22Rv1 (cell line): ENCODE measurements around the gene SRD5A2.

Source experiments
- H3K27ac ChIP-seq: fragments of 450-650 bp; 2 replicates; pipeline ENCODE4 v1.5.1; 2017
- ZFX ChIP-seq: fragments of 450-650 bp; IDR thresholded peaks from 2 replicates; pipeline ENCODE4 v1.6.1; 2017; ENCODE audit warnings: antibody characterized with exemption, borderline replicate concordance
- TF ChIP-seq, protein P1 (sequence below): fragments of 450-650 bp; IDR thresholded peaks from 2 replicates; pipeline ENCODE4 v1.5.1; 2017; ENCODE audit warnings: mild to moderate bottlenecking

The SRD5A2 gene

DNA sequence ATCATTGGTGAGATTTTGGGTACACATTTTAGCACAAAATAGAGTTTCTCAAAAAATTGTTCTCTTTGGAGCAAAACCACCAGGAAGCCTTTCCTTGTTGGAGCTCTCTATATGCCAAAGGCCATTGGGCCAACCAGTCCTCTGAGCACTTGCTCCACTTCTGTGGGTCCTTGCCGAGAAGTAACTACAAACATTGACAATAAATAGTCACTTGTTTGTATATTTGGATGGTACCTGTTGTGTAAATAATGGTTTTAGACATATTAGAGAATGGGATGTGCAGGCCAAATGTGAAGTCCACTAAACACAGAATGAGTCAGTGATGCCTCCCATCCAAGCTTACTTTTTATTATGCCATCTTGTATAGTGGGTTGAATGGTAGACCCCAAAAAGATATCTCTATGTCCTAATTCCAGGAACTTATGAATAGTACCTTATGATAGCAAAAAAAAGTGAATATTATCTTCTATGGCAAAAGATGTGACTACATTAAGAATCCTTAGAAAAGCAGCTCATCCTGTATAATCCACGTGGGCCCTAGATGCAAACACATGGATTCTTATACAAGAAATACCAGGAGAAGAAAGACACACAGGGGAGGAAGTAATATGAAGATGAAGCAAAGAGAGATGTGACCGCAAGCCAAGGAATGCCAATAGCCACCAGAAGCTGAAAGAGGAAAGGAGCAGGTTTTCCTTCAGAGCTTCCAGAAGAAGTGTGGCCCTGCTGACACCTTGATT, 24.6 kb downstream of the SRD5A2 start:
- TF ChIP-seq ZFX, result no peak
- TF ChIP-seq, protein P1, sequence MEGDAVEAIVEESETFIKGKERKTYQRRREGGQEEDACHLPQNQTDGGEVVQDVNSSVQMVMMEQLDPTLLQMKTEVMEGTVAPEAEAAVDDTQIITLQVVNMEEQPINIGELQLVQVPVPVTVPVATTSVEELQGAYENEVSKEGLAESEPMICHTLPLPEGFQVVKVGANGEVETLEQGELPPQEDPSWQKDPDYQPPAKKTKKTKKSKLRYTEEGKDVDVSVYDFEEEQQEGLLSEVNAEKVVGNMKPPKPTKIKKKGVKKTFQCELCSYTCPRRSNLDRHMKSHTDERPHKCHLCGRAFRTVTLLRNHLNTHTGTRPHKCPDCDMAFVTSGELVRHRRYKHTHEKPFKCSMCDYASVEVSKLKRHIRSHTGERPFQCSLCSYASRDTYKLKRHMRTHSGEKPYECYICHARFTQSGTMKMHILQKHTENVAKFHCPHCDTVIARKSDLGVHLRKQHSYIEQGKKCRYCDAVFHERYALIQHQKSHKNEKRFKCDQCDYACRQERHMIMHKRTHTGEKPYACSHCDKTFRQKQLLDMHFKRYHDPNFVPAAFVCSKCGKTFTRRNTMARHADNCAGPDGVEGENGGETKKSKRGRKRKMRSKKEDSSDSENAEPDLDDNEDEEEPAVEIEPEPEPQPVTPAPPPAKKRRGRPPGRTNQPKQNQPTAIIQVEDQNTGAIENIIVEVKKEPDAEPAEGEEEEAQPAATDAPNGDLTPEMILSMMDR, result no peak
- no peak overlapping the region for H3K27ac ChIP-seq

DNA sequence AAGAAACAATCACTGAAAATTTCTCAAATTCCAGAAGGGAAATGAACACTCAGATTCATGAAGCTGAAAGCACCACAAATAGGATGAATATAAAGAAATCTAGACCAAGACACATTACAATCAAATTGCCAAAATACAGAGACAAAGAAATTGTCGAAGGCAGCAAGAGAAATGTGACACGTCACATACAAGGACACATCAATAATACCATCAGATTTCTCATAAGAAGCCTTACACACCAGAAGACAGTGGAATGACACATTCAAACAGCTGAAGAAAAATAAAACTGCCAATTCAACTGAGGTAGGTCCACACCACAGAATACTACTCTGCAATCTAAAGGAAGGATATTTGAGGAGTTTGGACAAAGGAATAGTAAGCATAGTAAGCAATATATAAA, 27.4 kb downstream of the SRD5A2 start:
- TF ChIP-seq, protein P1, result no peak
- TF ChIP-seq ZFX, result no peak
- no peak overlapping the region for H3K27ac ChIP-seq

DNA sequence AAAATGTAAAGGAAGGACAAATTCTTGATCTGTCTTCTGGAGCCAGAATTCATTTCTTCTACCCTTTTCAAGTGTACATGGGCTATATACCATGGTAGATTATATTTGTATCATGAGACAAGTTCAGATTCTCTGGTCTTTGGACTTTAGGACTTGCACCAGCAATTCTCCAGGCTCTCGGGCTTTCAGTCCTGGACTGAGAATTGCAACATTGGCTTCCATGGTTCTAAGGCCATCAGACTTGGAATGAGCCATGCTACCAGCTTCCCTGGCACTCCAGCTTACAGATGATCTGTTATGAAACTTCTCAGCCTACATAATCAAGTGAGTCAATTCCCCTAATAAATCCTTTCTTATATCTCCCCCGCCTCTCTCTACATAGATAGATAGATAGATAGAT, 33.3 kb downstream of the SRD5A2 start:
- no peak overlapping the region for H3K27ac ChIP-seq
- TF ChIP-seq, protein P1, result no peak
- TF ChIP-seq ZFX, result no peak

DNA sequence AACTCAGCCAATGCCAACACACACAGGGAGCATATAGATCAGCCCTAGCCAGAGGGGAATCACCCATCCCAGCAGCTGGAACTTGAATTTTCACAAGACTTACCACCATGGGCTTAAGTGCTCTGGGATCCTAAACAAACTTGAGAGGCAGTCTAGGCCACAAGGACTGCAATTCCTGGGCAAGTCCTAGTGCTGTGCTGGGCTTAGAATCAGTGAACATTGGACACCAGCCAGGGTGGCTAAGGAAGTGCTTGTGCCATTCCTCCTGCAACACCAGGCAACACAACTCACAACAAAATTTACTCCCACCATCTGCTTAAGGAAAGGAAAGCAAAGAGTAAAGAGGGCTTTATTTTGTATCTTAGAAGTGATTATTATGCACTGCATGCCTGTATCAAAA, 38.9 kb downstream of the SRD5A2 start:
- no peak for TF ChIP-seq ZFX
- TF ChIP-seq, protein P1, result no peak
- H3K27ac ChIP-seq, result no peak overlapping the region

DNA sequence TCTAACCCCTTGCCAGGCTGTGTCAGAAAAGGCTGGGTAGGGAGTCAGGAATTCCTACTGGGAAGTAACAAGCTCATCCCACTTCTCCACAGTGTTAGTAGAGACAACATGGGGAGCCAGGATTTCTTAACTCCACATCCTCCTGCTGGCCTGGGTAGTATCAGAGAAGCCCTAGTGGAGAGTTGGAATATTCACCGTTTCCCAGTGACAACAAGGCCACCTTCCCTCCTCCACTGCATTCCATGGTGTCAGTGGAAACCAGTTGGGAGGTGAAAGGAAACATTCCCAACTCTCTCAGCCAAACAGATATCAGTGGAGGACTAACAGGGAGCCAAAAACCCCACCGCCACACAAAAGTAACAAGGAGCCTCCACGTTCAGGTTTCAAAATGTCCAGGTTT, 41.2 kb downstream of the SRD5A2 start:
- no peak overlapping the region for H3K27ac ChIP-seq
- TF ChIP-seq, protein P1, result no peak

DNA sequence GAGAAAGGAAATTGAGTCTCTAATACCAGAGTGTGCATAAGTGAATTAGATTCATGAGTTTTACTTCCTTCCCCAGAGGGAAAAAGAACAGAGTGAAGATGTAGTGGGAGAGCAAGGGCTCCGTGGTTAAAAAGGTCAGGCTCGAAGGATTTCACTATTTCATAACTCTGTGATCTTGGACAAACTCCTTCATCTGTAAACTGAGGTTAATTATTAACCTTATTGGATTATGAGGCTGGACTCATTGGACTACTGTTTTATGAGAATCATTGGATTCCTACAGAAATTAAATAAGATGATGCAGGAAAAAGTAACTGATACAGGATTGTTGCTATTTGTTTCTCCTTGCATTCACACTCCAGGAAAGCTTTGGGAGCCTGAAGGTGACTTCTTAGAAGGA, 45.0 kb downstream of the SRD5A2 start:
- H3K27ac ChIP-seq, result no peak overlapping the region
- no peak for TF ChIP-seq ZFX
- TF ChIP-seq, protein P1, result no peak

DNA sequence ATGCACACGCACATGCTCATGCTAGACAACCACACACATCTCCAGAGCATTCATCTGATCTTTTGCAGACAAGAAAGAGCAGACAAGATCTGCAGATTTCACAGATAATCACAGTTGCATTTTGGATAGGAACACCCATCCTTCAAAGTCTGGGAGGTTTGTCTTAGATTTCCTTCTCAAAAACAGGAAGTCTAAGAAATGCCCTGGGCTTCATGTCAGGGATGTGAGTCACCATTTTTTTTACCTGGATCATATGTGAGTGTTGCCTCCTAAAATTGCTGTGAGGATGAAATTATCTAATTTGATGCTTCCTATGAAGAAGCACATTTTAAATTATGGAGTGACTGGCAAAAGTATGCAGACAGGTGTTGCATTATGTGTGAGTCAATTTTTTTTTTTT, 46.1 kb downstream of the SRD5A2 start:
- no peak overlapping the region for H3K27ac ChIP-seq
- TF ChIP-seq, protein P1, result no peak
- TF ChIP-seq ZFX, result no peak
